HG03159 (cell line): ENCODE results near the gene LCLAT1.
"Not testable (repeated sequence)": the region's sequence is repeated elsewhere in the genome, so short reads cannot be mapped to it uniquely, and the experiment has no call there.

Experiments used
- ATAC-seq: cut with Tn5 transposase; IDR thresholded peaks from one replicate; pipeline ENCODE4 v1.9.1; 2021; ENCODE audit warnings: mild to moderate bottlenecking, moderate library complexity; ENCODE audit not compliant: unreplicated experiment

Gene LCLAT1

GRCh38 chr2:30631051-30631671, 184.1 kb downstream of the LCLAT1 start:
- ATAC-seq, result peak; percentile 74

- ATAC-seq, result no peak
These were observed 186.0 kb downstream of the LCLAT1 start for GRCh38 chr2:30633039-30633438.

- ATAC-seq, result no peak
These were observed 189.3 kb downstream of the LCLAT1 start for GRCh38 chr2:30636311-30636710.

GRCh38 chr2:30639836-30640235, 192.8 kb downstream of the LCLAT1 start:
- ATAC-seq, result no peak

GRCh38 chr2:30641765-30642345, 194.8 kb downstream of the LCLAT1 start:
- ATAC-seq, result no peak

GRCh38 chr2:30643013-30643412, 196.0 kb downstream of the LCLAT1 start:
- not testable (repeated sequence) for ATAC-seq

GRCh38 chr2:30643674-30644073, 196.6 kb downstream of the LCLAT1 start:
- no peak for ATAC-seq

GRCh38 chr2:30645081-30645744, 198.2 kb downstream of the LCLAT1 start:
- ATAC-seq, result no peak

GRCh38 chr2:30645745-30646119, 198.7 kb downstream of the LCLAT1 start:
- no peak for ATAC-seq

GRCh38 chr2:30647752-30648457, 200.9 kb downstream of the LCLAT1 start:
- no peak for ATAC-seq

GRCh38 chr2:30649278-30649677, 202.2 kb downstream of the LCLAT1 start:
- no peak for ATAC-seq

- no peak for ATAC-seq
These were observed 202.8 kb downstream of the LCLAT1 start for GRCh38 chr2:30649828-30650227.

- no peak for ATAC-seq
These were observed 205.3 kb downstream of the LCLAT1 start for GRCh38 chr2:30652271-30652915.

GRCh38 chr2:30653847-30654246, 206.8 kb downstream of the LCLAT1 start:
- ATAC-seq, result no peak

- ATAC-seq, result no peak
These were observed 207.4 kb downstream of the LCLAT1 start for GRCh38 chr2:30654404-30654803.

GRCh38 chr2:30655211-30655610, 208.2 kb downstream of the LCLAT1 start:
- no peak for ATAC-seq

- no peak for ATAC-seq
These were observed 208.6 kb downstream of the LCLAT1 start for GRCh38 chr2:30655660-30656059.

- ATAC-seq, result no peak
These were observed 209.0 kb downstream of the LCLAT1 start for GRCh38 chr2:30656079-30656478.

- no peak for ATAC-seq
These were observed 214.4 kb downstream of the LCLAT1 start for GRCh38 chr2:30661173-30662107.
